ENCODE results near the gene MMP20. TPM values are rescaled to one million over a fixed set of nuclear protein-coding genes. Genes with fewer than 3 reads are reported as not detected.
A peak's percentile ranks its signal among the peaks of the same experiment; 100 is the strongest.

MMP20 gene
- total RNA-seq, 1 donor from 2014 or later: not detected

- no peak for DNase-seq (ENCODE audit: low spot score in 2 of 2)
- FAIRE-seq: no peak
Measured at GRCh38 chr11:102592634-102593581, 32.2 kb downstream of the MMP20 start.

DNA sequence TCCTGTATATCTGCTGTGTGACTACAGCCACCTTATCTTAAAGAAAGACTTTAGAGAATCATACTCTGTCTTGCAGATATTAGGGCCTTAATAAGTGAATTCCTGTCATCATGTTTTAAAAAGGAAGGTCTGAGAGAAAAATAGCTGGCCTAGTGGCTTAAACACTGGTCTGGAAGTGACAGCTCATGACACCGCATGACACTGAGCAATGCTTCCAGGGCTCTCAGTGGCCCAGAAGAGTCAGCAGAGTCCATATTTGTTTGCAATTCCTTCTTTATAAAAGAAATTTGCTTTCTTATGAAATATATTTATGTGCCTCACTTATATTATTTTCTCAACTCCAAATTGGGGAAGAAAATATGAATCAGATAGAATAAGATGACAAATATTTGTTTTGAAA is 33.0 kb downstream of the MMP20 start:
- FAIRE-seq (no peak), DNase-seq (ENCODE audit: low spot score in 2 of 2) (no peak)

DNA sequence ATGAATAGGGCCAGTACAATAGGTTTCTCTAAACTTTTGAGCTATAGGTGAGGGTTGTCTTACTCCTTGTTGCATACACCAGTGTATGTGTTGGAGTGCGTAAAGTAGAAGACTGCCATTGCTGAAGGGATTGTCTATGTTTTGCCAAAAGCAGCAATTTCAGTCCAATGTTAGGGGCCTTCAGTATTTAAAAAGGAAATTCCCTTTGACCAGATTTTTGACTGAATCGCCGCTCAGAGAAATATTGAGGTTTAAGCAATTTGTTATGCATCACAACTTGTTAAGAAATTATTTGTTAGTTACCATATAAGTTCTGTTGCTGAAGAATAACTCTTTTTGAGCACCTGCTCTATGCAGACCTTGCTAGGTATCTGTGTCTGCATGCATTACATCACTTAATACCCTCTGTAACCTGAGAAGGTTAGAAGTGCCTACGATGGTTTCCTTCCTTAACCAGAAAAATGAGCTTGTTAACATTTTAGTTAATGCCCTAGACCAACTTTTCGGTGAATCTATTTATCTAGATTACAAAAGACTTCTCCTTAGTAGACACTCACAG is 33.9 kb downstream of the MMP20 start:
- FAIRE-seq (no peak), DNase-seq (ENCODE audit: low spot score in 2 of 2) (no peak)

DNA sequence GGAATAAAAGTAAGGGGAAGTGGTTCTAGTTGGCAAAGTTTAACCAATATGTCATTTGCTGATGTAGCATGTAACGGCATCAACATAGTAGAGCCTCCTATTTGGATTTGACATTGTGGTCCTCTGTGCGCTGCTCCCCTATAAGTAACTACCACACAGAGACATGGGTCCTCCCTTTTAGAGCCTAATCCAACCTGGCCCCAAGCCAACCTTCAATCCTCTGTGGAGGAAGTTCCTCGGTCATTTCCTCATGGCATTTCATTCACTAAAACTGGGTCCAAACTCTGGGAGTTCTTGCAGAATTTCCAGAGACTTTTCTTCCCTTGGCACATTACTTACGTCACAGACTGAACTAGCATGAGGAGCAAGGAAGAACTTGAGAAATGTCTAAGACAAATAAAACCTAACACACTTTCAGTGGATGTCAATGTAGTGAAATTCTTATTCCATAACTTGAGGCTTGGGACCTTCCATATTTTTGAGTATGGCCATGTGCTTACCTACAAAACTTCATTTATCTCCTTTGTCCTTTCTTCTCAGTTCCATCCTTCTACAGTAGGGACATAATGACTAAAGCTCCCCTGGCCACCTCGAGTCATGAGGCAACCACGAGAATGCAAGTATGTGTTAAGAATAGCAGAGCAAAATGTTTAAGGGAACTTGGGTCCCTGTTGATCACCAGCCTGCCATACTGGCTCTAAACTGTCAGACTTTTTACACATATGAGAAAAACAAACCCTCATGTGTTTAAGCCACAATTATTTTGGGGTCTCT is 34.7 kb downstream of the MMP20 start:
- FAIRE-seq (no peak), DNase-seq (ENCODE audit: low spot score in 2 of 2) (no peak)

GRCh38 chr11:102589047-102589459 is 36.1 kb downstream of the MMP20 start:
- DNase-seq (ENCODE audit: low spot score in 2 of 2) (no peak), FAIRE-seq (no peak)

DNA sequence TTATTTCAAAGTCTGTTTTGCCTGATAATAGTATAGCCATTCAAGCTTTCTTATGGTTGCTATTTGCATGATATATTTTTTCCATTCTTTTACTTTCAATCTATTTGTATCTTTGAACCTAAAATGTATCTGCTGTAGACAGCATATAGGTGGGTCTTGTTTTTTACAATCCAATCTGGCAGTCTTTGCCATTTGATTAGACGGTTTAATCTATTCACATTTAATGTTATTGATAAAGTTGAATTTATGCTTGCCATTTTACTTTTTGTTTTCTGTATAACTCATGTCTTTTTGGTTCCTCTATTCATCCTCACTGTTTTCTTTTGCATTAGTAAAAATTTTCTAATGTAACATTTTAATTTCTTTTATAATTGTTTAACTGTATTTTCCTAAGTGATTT is 37.4 kb downstream of the MMP20 start:
- FAIRE-seq (peak; percentile 17), DNase-seq (ENCODE audit: low spot score in 2 of 2) (no peak)

DNA sequence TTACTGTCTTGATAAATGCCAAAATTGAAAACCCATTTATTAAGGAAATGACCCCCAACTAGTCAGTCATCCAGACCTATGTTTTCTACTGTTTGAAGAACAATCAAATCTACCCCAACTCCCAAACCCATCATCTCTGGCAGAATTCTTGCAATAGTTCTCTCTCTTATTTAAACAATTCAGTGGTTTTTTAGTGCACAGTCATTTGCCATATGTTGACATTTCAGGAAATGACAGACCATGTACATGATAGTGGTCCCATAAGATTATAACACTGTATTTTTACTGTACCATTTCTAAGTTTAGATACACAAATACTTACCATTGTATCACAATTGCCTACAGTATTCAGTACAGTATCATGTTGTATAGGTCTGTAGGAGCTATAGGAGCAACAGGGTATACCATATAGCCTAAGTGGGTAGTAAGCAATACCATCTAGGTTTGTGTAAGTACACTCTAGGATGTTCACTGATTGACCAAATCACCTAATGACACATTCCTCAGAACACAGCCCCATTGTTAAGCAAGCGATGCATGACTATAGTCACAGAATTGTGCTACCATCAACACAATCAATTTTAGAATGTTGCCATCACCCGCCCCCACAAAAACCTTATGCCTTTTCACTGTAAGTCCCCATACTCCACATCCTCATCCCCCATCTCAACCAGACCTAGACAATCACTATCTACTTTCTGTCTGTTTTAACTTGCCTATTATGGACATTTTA is 41.8 kb downstream of the MMP20 start:
- DNase-seq (ENCODE audit: low spot score in 2 of 2) (no peak), FAIRE-seq (no peak)

- no peak for DNase-seq (ENCODE audit: low spot score in 2 of 2)
- FAIRE-seq: no peak
Measured at GRCh38 chr11:102582140-102582539, 43.0 kb downstream of the MMP20 start.

DNA sequence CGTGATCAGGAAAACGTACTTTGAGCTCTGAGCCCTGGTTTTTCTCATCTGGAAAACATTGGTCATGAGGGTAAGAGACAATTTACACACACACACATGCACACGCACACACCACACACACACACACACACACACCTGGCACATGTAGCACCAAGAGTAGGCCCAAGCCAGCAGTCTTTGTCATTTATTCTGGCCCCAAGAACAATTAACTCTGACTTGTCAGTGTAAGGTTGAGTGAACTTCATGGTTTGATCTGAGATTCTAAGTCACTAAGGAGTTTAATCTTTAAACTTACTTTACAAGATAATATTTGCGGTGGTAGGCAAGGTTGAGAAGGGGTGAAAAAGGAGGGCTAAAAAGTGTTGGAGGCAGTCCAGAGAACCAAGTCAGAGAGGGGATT is 44.1 kb downstream of the MMP20 start:
- FAIRE-seq (no peak), DNase-seq (ENCODE audit: low spot score in 2 of 2) (no peak)

- FAIRE-seq: no peak
Measured at GRCh38 chr11:102580185-102580951, 44.8 kb downstream of the MMP20 start.

DNA sequence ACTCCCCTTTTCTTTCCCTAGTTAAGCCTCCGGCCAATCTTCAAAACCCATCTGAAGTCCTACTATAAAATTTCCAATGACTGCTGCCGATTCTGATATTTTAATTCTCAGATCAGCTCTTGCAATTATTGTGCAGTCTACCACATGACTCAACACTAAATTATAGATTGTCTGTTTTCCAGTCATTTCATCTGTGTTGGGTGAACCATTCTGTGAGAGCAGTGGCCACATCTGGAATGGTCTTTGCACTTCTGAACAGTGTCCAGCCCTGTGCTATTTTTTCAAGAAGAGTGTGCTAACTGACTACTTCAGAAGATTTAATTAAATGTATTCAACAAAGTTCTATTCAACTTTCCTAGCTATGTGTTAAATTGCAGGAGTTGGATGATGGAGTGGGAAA is 47.4 kb downstream of the MMP20 start:
- DNase-seq (ENCODE audit: low spot score in 2 of 2): no peak
- FAIRE-seq: no peak

More at GRCh38 chr11:102580185-102580951, 44.8 kb downstream of the MMP20 start:
- no peak for DNase-seq (ENCODE audit: low spot score in 2 of 2)

- FAIRE-seq (no peak), DNase-seq (ENCODE audit: low spot score in 2 of 2) (no peak)
Measured at GRCh38 chr11:102577182-102577581, 48.0 kb downstream of the MMP20 start.

- no peak for FAIRE-seq
- DNase-seq (ENCODE audit: low spot score in 2 of 2): no peak
Measured at GRCh38 chr11:102576350-102576749, 48.8 kb downstream of the MMP20 start.

DNA sequence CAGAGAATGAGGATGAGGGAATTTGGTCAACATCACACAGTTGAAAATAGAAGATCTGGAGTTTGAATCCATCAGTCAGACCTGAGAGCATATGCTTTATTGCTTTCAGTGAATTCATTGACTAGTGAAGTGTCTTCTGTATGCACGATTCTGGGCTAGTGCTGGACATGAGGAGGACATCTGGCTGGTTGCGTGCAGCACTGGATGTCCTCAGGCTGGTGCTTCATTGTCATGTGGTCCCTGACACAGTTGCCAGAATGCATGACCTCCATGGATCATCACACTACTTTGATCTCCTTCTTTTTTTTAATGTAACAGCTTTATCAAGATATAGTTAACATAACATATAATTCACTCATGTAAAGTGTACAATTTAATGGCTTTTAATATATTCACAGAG is 50.1 kb downstream of the MMP20 start:
- FAIRE-seq (no peak), DNase-seq (ENCODE audit: low spot score in 2 of 2) (no peak)

GRCh38 chr11:102573851-102574250 is 51.3 kb downstream of the MMP20 start:
- FAIRE-seq (no peak), DNase-seq (ENCODE audit: low spot score in 2 of 2) (no peak)

DNA sequence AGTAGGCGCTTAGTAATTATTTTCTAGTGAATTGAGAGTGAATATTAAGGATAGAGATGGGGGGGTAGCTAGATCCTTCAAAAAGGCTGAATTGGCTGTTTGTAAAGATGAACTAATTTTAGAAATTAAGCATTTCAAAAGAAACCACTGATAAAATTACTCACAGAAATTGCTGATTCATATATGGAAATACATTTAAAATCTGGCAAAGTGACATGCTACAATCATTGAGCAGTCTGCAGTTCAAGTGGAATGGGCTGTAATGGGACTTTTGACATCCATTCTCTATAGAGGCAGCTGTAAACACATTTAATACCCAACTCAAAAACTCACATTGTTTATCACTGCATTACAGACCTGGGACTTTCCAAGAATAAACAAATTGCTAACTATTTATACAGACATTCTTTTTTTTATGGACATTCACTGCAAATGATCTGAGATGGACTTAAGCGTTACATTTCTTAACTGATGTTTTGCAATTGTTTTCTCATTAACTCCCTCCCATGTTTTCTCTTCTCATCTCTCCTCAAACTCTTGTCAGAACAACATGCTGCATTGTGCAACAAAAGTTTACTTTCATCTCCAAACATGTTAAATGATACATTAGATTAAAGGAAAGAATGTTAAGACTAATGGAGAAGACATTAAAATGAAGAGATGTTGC is 52.4 kb downstream of the MMP20 start:
- no peak for DNase-seq (ENCODE audit: low spot score in 2 of 2)
- no peak for FAIRE-seq

- no peak for FAIRE-seq
- no peak for DNase-seq (ENCODE audit: low spot score in 2 of 2)
Measured at GRCh38 chr11:102568851-102569250, 56.3 kb downstream of the MMP20 start.

DNA sequence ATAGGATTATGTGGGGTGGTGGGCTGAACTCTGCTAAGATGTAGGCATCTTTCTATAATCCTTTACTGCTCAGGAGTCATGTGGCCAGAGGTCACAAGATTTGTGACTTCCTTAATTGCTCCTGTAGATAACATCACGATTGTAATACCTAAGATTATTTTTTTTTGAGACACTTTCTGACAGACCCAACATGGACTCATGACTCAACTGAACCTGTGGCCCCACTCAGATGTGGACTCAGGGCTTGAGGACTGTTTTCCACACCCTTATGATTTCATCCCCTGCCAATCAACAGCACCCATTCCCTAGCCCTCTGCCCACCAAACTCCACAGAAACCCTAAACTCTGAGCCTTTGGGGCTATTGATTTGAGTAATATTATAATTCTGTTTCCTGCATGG is 59.0 kb downstream of the MMP20 start:
- DNase-seq (ENCODE audit: low spot score in 2 of 2) (no peak), FAIRE-seq (no peak)

DNA sequence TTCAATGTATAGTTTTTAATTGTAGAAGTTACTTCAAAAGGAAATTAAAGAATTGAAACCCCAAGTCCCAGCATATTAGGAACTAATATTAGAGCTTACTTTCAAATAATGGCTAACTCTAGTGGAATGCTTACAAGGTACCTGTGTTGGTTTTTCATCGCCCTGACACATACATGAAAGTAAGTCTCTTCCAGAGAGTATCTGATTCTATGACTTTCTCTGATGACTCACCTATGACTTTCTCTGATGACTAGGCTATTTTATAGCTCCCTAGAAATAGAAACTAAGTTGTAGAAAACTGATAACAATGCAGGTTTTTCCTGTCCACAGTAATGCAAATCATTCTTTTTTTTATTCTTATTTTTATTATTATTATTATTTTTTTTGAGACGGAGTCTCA is 61.0 kb downstream of the MMP20 start:
- FAIRE-seq (no peak), DNase-seq (ENCODE audit: low spot score in 2 of 2) (no peak)

Data from frontal cortex (tissue), 4 donors.